ENCODE data around the gene AFG3L2. TPM values are rescaled to one million over a fixed set of nuclear protein-coding genes. Genes with fewer than 3 reads are reported as not detected.

The AFG3L2 gene
- total RNA-seq, 1 donor from 2014 or later, result 65.1 TPM

- H3K27me3 Mint-ChIP-seq (ENCODE audit: low read depth), result peaks cover 23% of the 10 kb centered on the region
- H3K4me3 Mint-ChIP-seq (ENCODE audit: low read depth), result no peak overlapping the region
These were observed 66.3 kb downstream of the AFG3L2 start for GRCh38 chr18:12310762-12311161.

GRCh38 chr18:12309683-12310198 lies 67.3 kb downstream of the AFG3L2 start:
- H3K27ac Mint-ChIP-seq, result no peak overlapping the region
- H3K4me3 Mint-ChIP-seq (ENCODE audit: low read depth), result peak overlapping the region; percentile 84
- intact Hi-C loops (cut with micrococcal nuclease), result no loop called here
- peaks cover 29% of the 10 kb centered on the region for H3K27me3 Mint-ChIP-seq (ENCODE audit: low read depth)
- peaks cover 16% of the 10 kb centered on the region for H3K4me1 Mint-ChIP-seq (ENCODE audit: low read depth)
- H3K36me3 Mint-ChIP-seq (ENCODE audit: low read depth), result peaks cover 45% of the 10 kb centered on the region
- DNase-seq (ENCODE audit: low spot score), result no peak
- peaks cover 11% of the 10 kb centered on the region for H3K9me3 Mint-ChIP-seq

More at GRCh38 chr18:12310762-12311161, 66.3 kb downstream of the AFG3L2 start:
- H3K4me1 Mint-ChIP-seq (ENCODE audit: low read depth), result peaks cover 16% of the 10 kb centered on the region
- H3K36me3 Mint-ChIP-seq (ENCODE audit: low read depth), result peaks cover 52% of the 10 kb centered on the region
- no peak overlapping the region for H3K27ac Mint-ChIP-seq
- intact Hi-C loops (cut with micrococcal nuclease), result no loop called here
- DNase-seq (ENCODE audit: low spot score), result no peak
- peaks cover 11% of the 10 kb centered on the region for H3K9me3 Mint-ChIP-seq

GRCh38 chr18:12308386-12309100 lies 68.5 kb downstream of the AFG3L2 start:
- DNase-seq (ENCODE audit: low spot score), result peak; percentile 23
- H3K27me3 Mint-ChIP-seq (ENCODE audit: low read depth), result peaks cover 36% of the 10 kb centered on the region
- peak overlapping the region; percentile 68 for H3K27ac Mint-ChIP-seq
- peaks cover 11% of the 10 kb centered on the region for H3K9me3 Mint-ChIP-seq
- H3K4me3 Mint-ChIP-seq (ENCODE audit: low read depth), result peak overlapping the region; percentile 84
- peaks cover 16% of the 10 kb centered on the region for H3K4me1 Mint-ChIP-seq (ENCODE audit: low read depth)
- H3K36me3 Mint-ChIP-seq (ENCODE audit: low read depth), result peaks cover 37% of the 10 kb centered on the region
- intact Hi-C loops (cut with micrococcal nuclease), result loop anchor here (1.0 kb wide), 1 partner anchor 69 kb away; the partner anchor contains the start of gene AFG3L2

GRCh38 chr18:12307701-12308385 lies 69.2 kb downstream of the AFG3L2 start, which contains the start of gene TUBB6:
TUBB6 (plus strand) TSS chr18:12308241; CDS start chr18:12308293, 52 bp downstream.
- Mint-ChIP-seq H3K36me3 (ENCODE audit: low read depth) (peaks cover 30% of the 10 kb centered on the region), H3K27me3 (ENCODE audit: low read depth) (peaks cover 36% of the 10 kb centered on the region), H3K27ac (peak within 1 kb of the TSS; percentile 83), H3K9me3 (peaks cover 11% of the 10 kb centered on the region), H3K4me3 (ENCODE audit: low read depth) (peak within 1 kb of the TSS; percentile 88), H3K4me1 (ENCODE audit: low read depth) (peaks cover 16% of the 10 kb centered on the region)
- peak; percentile 28 for DNase-seq (ENCODE audit: low spot score)
- intact Hi-C loops (cut with micrococcal nuclease), result loop anchor here (1.0 kb wide), 1 partner anchor 69 kb away; the partner anchor contains the start of gene AFG3L2

GRCh38 chr18:12306752-12307700 lies 70.0 kb downstream of the AFG3L2 start:
- intact Hi-C loops (cut with micrococcal nuclease), result no loop called here
- Mint-ChIP-seq H3K27ac (peak overlapping the region; percentile 83), H3K4me3 (ENCODE audit: low read depth) (peak overlapping the region; percentile 88), H3K9me3 (peaks cover 10% of the 10 kb centered on the region), H3K36me3 (ENCODE audit: low read depth) (peaks cover 25% of the 10 kb centered on the region), H3K27me3 (ENCODE audit: low read depth) (peaks cover 36% of the 10 kb centered on the region), H3K4me1 (ENCODE audit: low read depth) (peaks cover 16% of the 10 kb centered on the region)
- DNase-seq (ENCODE audit: low spot score), result no peak

- H3K4me1 Mint-ChIP-seq (ENCODE audit: low read depth), result peaks cover 16% of the 10 kb centered on the region
- DNase-seq (ENCODE audit: low spot score), result no peak
- peaks cover 15% of the 10 kb centered on the region for H3K36me3 Mint-ChIP-seq (ENCODE audit: low read depth)
- peak overlapping the region; percentile 88 for H3K4me3 Mint-ChIP-seq (ENCODE audit: low read depth)
- H3K27me3 Mint-ChIP-seq (ENCODE audit: low read depth), result peaks cover 39% of the 10 kb centered on the region
- intact Hi-C loops (cut with micrococcal nuclease), result no loop called here
- no peak overlapping the region for H3K27ac Mint-ChIP-seq
- H3K9me3 Mint-ChIP-seq, result peaks cover 4% of the 10 kb centered on the region
These were observed 70.9 kb downstream of the AFG3L2 start for GRCh38 chr18:12305930-12306629.

GRCh38 chr18:12305211-12305610 lies 71.8 kb downstream of the AFG3L2 start:
- intact Hi-C loops (cut with micrococcal nuclease), result no loop called here

GRCh38 chr18:12304351-12305210 lies 72.4 kb downstream of the AFG3L2 start:
- Mint-ChIP-seq H3K27ac (no peak overlapping the region), H3K4me1 (ENCODE audit: low read depth) (peaks cover 14% of the 10 kb centered on the region)

More at GRCh38 chr18:12305211-12305610, 71.8 kb downstream of the AFG3L2 start:
- no peak for DNase-seq (ENCODE audit: low spot score)
- Mint-ChIP-seq H3K27me3 (ENCODE audit: low read depth) (peaks cover 43% of the 10 kb centered on the region), H3K36me3 (ENCODE audit: low read depth) (peaks cover 8% of the 10 kb centered on the region), H3K27ac (no peak overlapping the region), H3K4me3 (ENCODE audit: low read depth) (no peak overlapping the region), H3K9me3 (peaks cover 4% of the 10 kb centered on the region), H3K4me1 (ENCODE audit: low read depth) (peaks cover 16% of the 10 kb centered on the region)

GRCh38 chr18:12302391-12303147 lies 74.5 kb downstream of the AFG3L2 start:
- intact Hi-C loops (cut with micrococcal nuclease), result no loop called here
- no peak overlapping the region for H3K4me3 Mint-ChIP-seq (ENCODE audit: low read depth)
- H3K27ac Mint-ChIP-seq, result no peak overlapping the region
- peaks cover 10% of the 10 kb centered on the region for H3K4me1 Mint-ChIP-seq (ENCODE audit: low read depth)
- no peaks in the 10 kb centered on the region for H3K36me3 Mint-ChIP-seq (ENCODE audit: low read depth)
- no peak for DNase-seq (ENCODE audit: low spot score)
- H3K9me3 Mint-ChIP-seq, result no peaks in the 10 kb centered on the region
- H3K27me3 Mint-ChIP-seq (ENCODE audit: low read depth), result peaks cover 50% of the 10 kb centered on the region

More at GRCh38 chr18:12304351-12305210, 72.4 kb downstream of the AFG3L2 start:
- DNase-seq (ENCODE audit: low spot score), result no peak
- Mint-ChIP-seq H3K4me3 (ENCODE audit: low read depth) (no peak overlapping the region), H3K9me3 (peaks cover under 1% of the 10 kb centered on the region), H3K27me3 (ENCODE audit: low read depth) (peaks cover 48% of the 10 kb centered on the region), H3K36me3 (ENCODE audit: low read depth) (peaks cover 4% of the 10 kb centered on the region)
- intact Hi-C loops (cut with micrococcal nuclease), result no loop called here

- intact Hi-C loops (cut with micrococcal nuclease), result no loop called here
- H3K27me3 Mint-ChIP-seq (ENCODE audit: low read depth), result peaks cover 40% of the 10 kb centered on the region
- H3K9me3 Mint-ChIP-seq, result no peaks in the 10 kb centered on the region
- H3K27ac Mint-ChIP-seq, result no peak overlapping the region
- H3K4me1 Mint-ChIP-seq (ENCODE audit: low read depth), result no peaks in the 10 kb centered on the region
- no peaks in the 10 kb centered on the region for H3K36me3 Mint-ChIP-seq (ENCODE audit: low read depth)
- H3K4me3 Mint-ChIP-seq (ENCODE audit: low read depth), result no peak overlapping the region
- DNase-seq (ENCODE audit: low spot score), result no peak
These were observed 75.6 kb downstream of the AFG3L2 start for GRCh38 chr18:12301263-12302005.
